C4-2B (cell line): ENCODE data around the gene SIRT7.
"Not testable (repeated sequence)": the region's sequence is repeated elsewhere in the genome, so short reads cannot be mapped to it uniquely, and the experiment has no call there.

Experiments used
- ZFX ChIP-seq: fragments of 450-650 bp; IDR thresholded peaks from 2 replicates; pipeline ENCODE4 v1.6.1; 2017
- TF ChIP-seq, protein P1 (sequence below): fragments of 450-650 bp; conservative IDR thresholded peaks from 2 replicates; pipeline ENCODE4 v1.5.1; 2017; ENCODE audit warnings: mild to moderate bottlenecking

DNA sequence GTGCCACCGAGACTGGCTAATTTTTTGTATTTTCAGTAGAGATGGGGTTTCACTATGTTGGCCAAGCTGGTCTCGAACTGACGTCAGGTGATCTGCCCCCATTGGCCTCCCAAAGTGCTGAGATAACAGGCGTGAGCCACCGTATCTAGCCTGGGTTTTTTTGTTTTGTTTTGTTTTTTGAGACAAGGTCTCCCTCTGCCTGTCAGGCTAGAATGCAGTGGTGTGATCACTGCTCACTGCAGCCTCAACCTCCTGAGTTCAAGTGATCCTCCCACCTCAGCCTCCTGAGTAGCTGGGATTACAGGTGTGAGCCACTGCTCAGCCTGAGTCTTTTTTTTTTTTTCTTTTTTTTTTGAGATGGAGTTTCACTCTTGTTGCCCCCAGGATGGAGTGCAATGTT, 35.5 kb upstream of the SIRT7 start:
- TF ChIP-seq, protein P1, sequence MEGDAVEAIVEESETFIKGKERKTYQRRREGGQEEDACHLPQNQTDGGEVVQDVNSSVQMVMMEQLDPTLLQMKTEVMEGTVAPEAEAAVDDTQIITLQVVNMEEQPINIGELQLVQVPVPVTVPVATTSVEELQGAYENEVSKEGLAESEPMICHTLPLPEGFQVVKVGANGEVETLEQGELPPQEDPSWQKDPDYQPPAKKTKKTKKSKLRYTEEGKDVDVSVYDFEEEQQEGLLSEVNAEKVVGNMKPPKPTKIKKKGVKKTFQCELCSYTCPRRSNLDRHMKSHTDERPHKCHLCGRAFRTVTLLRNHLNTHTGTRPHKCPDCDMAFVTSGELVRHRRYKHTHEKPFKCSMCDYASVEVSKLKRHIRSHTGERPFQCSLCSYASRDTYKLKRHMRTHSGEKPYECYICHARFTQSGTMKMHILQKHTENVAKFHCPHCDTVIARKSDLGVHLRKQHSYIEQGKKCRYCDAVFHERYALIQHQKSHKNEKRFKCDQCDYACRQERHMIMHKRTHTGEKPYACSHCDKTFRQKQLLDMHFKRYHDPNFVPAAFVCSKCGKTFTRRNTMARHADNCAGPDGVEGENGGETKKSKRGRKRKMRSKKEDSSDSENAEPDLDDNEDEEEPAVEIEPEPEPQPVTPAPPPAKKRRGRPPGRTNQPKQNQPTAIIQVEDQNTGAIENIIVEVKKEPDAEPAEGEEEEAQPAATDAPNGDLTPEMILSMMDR, result not testable (repeated sequence)
- TF ChIP-seq ZFX, result not testable (repeated sequence)
